HG03565 (cell line): ENCODE measurements around the gene GREM1.

ENCODE experiments used
- ATAC-seq: cut with Tn5 transposase; IDR thresholded peaks from one replicate; pipeline ENCODE4 v1.9.1; 2021; ENCODE audit warnings: mild to moderate bottlenecking, moderate library complexity; ENCODE audit not compliant: unreplicated experiment

The GREM1 gene

GRCh38 chr15:32717426-32718226, at the start of gene GREM1:
Gene GREM1, plus strand, starts transcription at chr15:32718004. Its CDS starts 12,687 bp downstream, at chr15:32730691.
- no peak for ATAC-seq

GRCh38 chr15:32668942-32669341, 48.9 kb upstream of the GREM1 start:
- ATAC-seq: no peak

DNA sequence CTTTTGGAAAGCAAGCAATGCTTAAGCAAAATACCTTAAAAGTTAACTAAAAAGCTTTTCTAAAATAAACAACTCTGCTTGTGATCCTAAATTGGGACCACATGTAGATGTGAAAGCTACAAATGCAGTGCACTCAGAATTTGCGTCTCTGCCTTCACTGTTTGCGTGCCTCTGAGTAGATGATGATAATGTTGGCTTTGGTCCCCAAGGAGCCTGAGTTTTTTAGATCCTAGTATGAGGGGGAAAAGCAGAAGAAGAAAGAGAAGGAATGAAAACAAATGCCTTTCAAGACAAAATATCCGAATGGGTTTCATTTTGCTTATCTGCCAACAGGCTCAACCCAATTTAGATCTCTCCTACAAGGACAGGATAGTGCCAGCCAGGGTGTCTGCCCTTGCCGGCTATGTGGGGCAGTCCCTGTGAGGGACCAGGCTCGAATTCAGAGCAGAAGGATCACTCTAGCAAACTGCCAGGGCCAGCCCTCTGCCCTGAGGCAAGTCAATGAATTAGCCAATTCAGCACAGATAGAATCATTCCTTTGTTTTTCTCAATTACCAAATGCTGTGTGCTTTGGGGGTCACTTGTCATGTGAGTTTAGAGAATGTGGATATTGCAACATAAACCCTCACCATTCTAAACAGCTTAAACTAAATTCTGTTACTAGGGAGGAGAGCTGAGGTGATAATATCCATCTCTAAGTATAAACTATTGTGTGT, 47.8 kb upstream of the GREM1 start:
- no peak for ATAC-seq

DNA sequence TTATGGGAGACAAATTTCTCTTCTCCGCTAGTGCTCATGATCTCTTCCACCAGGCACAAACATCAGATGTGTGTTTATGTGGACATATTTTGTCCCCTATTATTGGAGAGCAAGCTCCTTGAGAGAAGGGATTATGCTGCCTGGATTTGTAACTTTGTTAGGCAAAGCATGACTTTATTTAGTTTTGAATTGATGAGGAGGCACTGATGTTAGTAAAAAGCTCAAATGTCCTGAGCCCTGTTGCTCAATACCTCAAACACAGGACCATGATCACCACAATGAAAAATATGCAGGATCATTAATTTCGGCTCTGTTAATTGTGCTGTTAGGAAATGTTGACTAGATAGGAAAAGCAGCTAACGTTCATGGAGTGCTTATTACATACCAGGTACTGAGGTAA, 47.2 kb upstream of the GREM1 start:
- no peak for ATAC-seq

GRCh38 chr15:32671339-32672325, 46.2 kb upstream of the GREM1 start:
- ATAC-seq: no peak

DNA sequence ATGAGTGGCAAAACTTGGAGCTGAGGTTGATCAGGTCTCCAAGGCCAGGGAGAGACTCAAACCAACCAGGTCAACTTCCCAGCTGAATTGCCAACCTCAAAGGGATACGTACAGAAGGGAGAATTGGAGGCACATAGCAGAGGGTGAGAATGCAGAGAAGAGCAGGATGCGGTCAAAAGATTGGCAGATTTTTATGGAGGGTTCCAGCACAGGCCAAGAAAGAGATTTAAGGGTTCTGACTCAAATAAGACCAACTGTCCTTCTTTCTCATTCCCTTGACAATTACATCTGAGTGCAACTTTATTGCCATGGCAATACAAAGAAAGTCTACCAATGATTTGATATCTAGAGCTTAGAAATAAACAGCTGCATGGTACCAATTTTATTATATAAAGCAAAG, 43.1 kb upstream of the GREM1 start:
- no peak for ATAC-seq

- no peak for ATAC-seq
These were observed 42.3 kb upstream of the GREM1 start for GRCh38 chr15:32675466-32675865.

DNA sequence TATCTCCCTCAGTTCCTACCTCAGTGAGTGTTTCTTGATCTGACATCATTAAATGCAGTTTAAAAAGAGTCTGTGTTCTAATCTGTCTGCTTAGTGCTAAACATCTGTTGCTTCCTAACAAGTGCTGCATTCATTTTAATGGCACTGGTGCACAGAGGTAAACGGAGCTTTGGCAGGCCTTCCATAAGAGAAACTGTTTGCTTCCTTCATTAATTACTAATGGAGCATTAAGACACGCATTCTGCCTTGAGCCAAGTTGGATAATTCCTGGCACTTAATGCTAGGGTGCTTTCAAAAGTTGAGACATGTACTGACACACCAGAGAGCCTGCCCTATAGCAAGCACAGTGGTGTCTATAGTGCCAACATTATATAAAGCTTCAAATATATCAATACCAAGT, 41.6 kb upstream of the GREM1 start:
- ATAC-seq: no peak

DNA sequence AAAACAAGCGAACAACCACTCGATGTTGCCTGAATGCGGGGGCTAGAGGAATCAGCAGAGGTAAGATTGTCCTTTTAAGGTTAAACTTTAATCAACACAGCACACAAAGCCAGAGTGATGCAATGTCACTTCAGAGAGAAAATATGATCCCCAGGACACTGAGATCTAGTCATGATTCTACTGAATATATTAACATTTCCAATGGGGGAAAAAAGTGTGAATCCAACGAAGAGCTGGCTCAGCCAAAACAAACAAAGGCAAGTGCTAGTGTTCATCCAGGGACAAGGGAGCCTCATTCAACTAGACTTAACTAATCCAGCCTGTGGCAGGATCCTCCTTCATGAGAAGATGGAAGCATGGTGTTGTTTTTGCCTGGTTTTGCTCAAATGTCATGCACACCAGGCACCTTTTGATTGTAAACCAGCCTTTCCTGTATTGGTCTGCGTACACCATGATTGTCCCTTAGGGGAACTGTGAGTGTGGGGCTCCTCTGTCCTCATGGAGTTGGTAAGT, 40.5 kb upstream of the GREM1 start:
- no peak for ATAC-seq

DNA sequence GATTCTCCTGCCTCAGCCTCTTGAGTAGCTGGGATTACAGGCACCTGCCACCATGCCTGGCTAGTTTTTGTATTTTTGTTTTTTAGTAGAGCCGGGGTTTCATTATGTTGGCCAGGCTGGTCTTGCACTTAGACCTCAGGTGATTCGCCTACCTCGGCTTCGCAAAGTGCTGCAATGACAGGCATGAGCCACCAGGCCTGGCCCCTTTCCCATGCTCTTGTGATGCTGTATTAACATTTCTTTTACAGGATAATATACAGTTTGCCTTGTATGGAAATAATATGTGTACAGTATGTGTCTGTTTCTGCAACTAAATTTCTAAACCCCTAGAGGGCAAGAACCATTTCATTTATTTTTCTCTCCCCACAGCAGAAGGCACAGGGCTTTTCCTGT, 38.5 kb upstream of the GREM1 start:
- ATAC-seq: no peak

DNA sequence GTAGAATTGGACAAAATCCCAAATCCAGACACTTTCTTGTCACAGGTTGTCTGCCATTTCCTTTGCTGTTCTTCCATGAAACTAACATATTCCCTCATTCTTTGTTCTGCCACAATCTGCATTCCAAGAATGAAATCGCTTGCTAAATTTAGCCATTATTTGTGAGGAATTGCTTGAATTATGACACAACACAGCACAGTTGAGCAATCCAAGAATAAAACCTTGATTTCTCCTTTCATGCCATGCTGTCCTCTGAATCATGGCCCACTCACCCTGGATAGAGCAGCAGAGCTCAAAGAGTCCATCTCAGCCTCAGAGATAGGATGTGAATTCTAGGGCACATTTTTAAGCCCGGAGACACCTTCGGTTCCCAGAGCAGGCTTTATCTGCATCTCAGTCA, 35.2 kb upstream of the GREM1 start:
- ATAC-seq: no peak

DNA sequence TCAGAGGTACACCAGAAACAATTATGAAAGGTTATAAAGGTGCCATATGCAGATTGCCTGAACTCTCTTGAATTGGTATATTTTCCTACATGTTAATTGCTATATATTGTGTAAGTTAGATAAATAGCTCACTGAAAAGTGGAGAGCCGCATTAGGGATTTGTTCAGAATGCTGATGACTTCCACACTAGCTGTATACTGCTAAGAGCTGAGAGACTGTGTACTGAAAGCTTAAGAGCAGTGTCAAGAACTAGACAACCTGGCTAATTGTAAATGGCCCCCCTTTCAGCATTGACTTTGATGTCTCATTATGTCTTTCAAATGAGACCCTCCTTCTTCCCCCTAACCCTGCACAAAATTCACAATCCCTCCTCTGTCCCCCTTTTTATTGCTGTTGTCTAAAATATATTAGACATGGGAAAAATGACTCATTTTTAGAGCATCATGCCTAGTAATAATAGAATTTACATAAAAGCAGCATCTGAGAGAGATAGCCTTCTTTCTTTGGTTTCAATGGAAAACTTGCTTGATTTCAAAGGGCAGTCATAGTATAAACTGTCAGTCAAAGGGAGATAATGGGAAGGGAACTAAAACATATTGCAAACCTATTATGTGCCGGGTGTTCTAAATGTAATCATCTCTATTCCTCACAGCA, 34.7 kb upstream of the GREM1 start:
- no peak for ATAC-seq

- ATAC-seq: no peak
These were observed 33.8 kb upstream of the GREM1 start for GRCh38 chr15:32683906-32684584.

DNA sequence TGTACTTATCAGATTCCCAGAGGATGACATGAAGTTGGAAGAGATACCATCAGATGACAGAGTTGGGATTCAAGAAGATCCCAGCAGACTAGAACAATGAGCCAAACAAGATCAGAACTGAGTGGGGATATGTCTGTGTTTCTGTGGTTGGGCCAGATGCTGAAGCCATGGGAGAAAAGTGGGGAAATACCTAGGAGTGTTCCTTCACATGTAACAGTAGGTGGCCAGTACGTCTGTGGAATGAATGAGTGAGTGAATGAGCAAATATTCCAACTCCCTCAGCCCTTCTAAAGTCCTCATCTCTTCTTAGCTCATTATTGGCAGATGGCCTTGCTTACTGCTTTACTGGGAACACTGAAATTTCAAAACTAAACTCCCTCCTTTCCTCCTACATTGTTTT, 32.2 kb upstream of the GREM1 start:
- no peak for ATAC-seq

DNA sequence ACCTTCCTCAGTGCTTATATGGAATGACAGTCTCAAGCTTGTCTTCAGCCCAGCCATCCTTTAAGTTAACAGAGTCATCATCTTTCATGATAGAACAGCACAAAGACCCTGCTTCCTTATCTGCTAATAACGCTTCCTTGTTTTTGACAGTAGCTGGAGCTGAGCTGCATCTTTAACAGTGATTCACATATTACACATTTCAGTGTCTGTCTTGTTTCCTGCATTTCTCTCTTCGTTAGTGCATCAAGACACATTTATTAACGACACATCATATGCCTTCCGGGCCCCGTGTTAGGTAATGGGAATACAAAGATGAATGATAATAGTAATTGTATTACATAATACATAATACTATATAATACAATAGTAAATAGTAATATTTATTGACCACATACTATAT, 30.2 kb upstream of the GREM1 start:
- no peak for ATAC-seq

GRCh38 chr15:32688151-32688639, 29.6 kb upstream of the GREM1 start:
- no peak for ATAC-seq

DNA sequence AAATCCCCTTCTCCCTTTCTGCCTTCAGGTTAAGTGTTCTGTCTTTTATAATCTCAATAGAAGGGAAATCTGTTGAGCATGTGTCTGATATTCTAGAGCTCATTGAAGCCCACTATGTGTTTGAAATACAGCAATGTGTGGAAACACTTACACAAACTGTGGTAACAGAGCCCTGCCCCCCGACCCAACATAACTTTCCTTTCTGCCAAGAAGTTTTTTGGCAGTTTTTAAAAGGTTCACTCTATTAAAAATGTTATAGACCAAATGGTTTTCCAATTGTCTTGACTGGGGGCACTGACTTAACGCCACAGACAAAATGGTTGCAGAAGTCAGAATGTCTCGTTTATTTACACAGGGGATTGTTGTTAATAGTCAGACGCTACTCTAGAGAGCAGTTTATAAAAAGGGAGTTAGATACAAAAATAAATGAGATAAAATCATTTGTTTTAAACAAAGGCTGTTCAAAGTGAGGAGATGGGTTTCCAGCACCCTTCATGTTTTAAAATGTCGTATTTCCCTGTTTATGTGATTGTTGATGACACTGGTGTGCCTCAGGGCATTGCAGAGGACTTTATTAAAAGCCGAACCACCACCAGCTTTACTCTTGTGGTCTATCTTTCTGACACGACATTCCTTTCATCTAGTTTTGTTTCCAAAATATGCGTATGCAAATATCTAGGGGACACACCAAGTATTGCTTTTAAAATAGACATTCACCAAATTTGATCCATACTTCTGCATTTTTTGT, 26.7 kb upstream of the GREM1 start:
- no peak for ATAC-seq

DNA sequence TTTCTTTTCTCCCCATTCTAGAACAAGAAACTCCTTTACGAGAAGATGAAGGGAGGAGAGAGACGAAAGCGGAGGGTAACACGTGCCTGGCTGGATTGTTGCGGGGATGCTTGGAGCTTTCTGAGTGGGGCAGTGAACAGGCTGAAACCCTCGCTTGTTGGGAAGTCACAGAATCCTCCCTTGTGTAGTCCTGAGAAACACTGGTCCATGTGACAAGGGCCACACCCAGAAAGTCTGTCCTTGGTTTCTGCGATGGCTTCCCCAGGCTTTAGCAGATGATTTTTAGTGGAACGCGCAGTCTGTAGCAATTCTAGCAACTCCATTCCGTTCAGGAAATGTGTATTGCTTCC, 26.1 kb upstream of the GREM1 start:
- no peak for ATAC-seq

DNA sequence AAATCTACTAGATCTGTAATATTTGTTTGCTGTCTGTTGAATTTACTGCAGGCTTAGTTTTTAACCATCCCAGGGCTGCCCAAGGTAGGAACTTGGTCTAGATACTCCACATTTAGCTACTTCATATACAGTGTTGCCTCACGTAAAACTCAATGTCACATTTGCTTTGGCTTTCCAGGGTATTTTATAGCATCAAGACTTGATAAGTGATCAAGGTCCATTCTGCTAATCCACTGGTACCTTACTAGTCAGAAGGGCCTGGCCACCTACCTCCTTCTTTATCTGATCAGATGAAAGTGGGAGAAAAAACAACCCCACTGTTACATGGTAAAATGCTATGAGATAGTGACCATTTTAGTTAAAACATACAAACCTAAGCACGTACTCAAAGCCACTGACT, 25.5 kb upstream of the GREM1 start:
- no peak for ATAC-seq
